GM10847 (cell line): ENCODE measurements around the gene DNAH8.

ENCODE experiments used
- POLR2A ChIP-seq: IDR thresholded peaks from 2 replicates; pipeline ENCODE4 v1.6.1; 2011; ENCODE audit not compliant: insufficient read length; ENCODE audit errors: extremely low read depth

DNAH8 gene

GRCh38 chr6:39009476-39009875 lies 294.4 kb downstream of the DNAH8 start:
- no peak for TF ChIP-seq POLR2A

- TF ChIP-seq POLR2A, result no peak
These were observed 301.9 kb downstream of the DNAH8 start for GRCh38 chr6:39016839-39017546.

GRCh38 chr6:39017547-39017880 lies 302.4 kb downstream of the DNAH8 start:
- TF ChIP-seq POLR2A, result no peak

GRCh38 chr6:39018103-39018502 lies 303.0 kb downstream of the DNAH8 start:
- no peak for TF ChIP-seq POLR2A

GRCh38 chr6:39020136-39020535 lies 305.0 kb downstream of the DNAH8 start:
- no peak for TF ChIP-seq POLR2A

GRCh38 chr6:39021041-39021440 lies 305.9 kb downstream of the DNAH8 start:
- no peak for TF ChIP-seq POLR2A

DNA sequence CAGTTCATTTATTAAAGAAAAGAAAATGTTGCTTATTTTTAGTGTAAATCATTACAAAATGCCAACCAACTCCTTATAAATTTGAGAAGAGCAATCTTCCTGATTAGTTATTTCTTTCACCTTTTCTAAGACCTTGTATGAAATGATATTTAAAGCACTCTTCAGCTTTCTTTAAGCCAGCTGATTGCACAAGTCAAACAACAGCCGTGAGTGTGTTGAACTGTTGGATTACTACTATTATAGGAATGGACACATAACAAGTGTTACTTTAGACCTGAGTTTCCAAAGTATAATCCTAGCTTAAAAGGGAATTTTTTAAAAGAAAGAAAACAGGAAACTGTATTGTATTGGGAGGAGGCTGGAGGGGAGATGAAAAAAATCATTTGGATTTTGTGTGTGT lies 306.7 kb downstream of the DNAH8 start:
- TF ChIP-seq POLR2A, result no peak

DNA sequence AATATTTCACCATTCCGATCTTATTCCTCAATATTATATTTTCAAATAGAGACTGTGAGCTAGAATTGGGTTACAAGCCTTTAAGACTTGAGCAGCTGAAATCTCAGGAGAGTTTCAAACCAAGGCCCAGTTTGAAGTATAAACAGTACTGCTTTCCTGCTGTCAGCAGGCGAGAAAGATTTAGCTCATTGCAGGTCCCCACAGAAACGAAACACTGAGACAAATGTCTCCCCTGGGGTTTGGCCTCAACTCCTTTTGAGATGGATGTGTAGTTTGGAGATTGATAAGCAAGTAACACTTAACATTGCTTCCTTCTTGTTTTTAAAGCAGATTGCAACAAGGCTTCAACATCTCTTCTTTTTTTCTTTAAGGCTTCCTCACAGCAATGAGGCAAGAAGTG lies 311.1 kb downstream of the DNAH8 start:
- TF ChIP-seq POLR2A, result no peak

GRCh38 chr6:39029156-39030011 lies 314.3 kb downstream of the DNAH8 start:
- TF ChIP-seq POLR2A, result no peak

GRCh38 chr6:39035681-39036080 lies 320.6 kb downstream of the DNAH8 start:
- no peak for TF ChIP-seq POLR2A

DNA sequence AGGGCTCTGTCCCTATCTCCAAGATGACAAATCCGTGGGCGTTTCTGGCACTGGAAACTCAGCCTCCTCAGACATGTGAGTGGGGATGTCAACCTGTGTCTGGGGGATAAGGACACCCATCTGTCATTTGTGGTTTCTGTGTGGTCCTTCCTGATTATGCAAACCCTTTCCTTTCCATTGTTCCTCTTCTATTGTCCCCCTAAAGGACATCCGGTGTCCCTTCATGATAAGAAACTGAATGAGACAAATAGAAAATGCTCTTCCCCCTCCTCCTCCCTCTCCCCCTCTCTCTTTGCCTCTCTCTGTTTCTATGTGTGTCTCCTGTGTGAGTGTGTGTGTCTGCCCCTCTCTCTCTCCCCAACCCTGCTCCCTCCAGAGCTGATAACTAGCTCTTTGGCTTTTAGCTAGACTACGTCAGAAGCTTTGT lies 322.0 kb downstream of the DNAH8 start:
- TF ChIP-seq POLR2A, result no peak

- no peak for TF ChIP-seq POLR2A
These were observed 322.6 kb downstream of the DNAH8 start for GRCh38 chr6:39037707-39038106.

DNA sequence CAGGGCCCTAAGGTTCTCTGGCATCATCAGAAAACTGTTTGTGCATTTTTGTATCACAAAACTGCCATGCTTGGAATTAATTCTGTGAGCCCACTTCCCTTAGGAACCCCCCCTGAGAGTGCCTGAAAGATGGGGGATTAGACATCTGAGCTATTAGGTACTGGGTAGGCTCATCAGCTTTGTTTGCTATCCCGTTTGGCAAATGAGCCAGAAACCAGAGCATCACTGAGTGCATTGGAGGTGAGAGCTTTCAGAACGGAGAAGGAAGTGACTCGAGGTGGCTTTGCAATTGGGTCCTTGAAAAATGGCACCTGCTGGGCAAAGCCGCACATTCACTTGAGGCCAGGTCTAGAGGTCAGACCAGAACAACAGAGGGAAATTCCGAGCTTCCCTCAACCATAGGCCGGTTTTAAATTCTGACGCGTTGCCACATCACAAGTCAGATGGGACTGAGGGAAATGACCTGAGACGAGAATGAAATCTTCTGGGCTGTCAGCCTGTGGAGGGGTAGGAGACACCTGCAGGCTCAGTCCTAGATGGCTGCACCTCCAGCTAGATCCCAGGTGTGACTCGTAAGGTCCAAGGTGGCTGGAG lies 325.1 kb downstream of the DNAH8 start:
- TF ChIP-seq POLR2A, result no peak

GRCh38 chr6:39041072-39041471 lies 326.0 kb downstream of the DNAH8 start:
- no peak for TF ChIP-seq POLR2A

- no peak for TF ChIP-seq POLR2A
These were observed 328.7 kb downstream of the DNAH8 start for GRCh38 chr6:39043776-39044175.

DNA sequence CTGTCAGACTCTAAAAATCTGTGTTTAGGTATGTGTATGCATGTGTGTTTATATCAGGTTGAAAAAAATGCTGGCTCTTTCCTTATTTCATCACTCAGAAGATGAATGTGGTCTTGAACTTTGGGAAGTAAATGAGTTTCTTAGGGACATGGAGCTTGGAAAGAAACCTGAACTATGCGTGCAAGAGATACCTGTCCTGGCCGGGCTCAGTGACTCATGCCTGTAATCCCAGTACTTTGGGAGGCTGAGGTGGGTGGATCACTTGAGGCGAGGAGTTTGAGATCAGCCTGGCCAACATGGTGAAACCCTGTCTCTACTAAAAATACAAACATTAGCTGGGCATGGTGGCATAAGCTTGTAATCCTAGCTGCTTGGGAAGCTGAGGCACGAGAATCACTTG lies 329.1 kb downstream of the DNAH8 start:
- TF ChIP-seq POLR2A, result no peak
